ENCODE results near the gene IMPG2.
A peak's percentile ranks its signal among the peaks of the same experiment; 100 is the strongest.

IMPG2 gene

DNA sequence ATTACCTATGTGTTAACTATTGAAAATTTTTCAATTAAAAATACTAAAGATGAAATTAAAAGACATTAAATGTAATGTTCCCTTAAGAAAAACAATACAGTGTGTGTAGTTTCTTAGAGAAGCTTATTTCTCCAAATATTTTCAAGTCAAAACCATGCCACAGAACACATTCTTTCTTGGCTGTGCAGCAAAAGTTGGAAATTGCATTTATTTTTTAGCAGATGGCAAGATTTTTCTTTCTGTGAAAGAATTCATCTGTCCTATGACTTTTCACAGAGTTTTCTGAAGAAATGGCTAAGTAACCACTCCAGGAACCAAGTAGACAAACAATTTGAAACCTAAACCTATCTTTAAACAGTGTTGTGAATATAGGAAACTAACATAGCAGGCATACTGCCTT is 47.2 kb downstream of the IMPG2 start:
- DNase-seq, result no peak

DNA sequence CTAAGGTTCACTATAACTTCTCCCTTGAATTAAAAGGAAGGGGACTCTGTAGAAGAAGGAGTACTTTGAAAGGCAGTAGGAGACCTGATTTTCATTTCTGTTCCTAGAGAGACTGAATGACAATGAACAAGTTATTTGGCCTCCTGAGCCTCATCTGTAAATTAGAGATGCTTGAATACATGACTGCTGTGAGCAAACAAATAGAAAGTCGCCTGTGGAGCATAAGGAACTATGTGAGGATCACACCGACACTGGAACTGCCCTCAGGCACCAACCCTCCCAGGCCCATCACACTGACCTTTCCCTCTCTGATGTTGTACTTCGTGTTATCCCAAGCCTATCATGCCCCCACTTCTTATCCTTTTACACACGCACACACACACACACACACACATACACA is 48.6 kb downstream of the IMPG2 start:
- no peak for DNase-seq

DNA sequence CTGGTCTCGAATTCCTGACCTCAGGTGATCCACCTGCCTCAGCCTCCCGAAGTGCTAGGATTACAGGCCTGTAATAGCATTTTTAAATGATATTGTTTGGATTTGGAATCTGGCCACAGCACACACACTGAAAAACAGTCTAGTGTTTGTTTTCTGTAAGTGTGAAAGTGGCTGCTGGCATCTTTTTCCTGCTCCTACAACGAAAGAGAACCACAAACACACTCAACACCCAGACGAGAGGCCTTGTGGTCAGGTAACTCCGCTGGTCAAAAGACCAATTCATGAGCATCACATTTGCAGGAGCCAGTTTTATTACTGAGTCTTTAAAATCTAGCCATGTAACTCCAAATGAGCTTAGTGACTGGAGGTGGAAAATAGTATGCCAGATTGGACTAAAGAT is 50.2 kb downstream of the IMPG2 start:
- DNase-seq, result no peak

DNA sequence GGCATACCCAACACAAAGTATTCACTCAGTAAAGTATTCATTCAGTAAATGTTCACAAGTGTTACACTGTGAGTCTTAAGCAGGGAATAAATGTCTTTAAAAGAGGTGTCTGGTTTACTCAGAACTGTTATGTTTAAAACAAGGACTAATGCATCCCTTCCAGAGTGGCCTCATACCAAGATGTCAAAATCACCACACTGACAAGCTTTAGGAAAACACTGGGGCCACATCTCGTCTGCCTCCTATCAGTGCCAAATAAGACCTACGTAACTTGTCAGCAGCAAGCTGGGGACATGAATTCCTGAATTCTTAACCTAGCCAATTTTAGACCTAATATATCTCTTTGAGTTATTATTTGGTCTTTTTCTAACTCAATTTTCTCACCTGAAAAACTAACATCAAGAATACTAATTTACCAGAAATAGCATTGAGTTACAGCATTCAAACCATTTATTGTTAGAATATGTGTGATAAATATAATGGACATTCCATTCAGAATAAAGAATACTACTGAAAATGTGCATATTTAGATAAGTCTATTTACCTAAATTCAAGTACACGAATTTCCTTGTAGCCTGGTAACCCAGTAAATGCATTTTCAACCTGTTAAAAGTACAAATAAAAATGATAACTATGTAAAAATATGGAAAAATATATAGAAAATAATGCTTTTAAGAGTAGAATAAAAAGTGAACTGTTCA is 51.3 kb downstream of the IMPG2 start:
- no peak for DNase-seq

DNA sequence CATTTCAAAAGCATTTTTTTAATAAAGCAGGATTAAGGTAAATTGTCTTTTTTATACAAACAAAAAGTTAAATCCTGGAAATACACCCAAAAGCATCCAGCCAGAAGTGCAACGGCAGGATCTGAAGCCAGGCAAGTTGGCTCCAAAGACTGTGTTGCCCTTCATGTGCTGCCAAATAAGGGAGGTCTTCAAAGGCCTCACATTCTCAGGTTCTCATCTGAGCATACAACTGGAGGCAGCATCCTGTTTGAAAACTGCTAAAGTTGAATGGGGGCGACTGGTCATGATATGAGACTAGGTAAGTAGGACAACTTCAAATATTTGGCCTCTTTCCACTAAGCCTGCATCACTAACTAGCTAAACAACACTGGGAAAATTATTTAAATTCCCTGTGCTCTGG is 52.2 kb downstream of the IMPG2 start:
- DNase-seq, result no peak

DNA sequence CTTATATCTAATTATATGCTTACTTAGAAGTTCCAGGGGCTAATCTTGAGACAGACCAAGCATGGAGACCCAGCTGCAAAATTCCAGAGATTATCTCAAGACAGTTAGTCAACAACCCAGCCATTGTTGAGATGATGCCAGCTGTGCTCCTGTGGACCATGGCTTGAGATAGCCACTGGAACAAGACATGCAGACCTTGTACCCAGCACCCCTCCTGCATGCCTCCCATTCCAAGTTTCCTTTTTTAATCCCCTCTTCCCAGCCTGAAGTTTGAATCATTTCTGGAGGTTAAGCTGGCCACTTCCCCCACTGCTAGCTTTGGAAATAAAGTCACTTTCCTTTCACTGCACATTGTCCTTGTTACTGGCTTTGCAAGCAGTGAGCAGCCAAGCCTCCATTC is 53.8 kb downstream of the IMPG2 start:
- no peak for DNase-seq

DNA sequence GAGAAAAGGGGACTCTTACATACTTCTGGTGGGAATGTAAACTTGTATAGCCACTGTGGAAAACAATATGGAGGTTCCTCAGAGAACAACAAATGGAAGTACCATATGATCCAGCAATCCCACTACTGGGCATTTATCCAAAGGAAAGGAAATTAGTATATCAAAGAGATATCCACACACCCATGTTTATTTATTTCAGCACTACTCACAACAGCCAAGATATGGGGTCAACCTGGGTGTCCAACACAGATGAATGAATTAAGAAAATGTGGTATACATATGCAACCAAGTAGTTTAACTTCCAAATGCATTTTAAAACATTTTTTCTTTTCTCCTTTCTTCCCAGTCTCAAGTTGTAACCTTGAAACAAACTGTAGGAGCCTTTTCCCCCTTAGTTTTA is 54.3 kb downstream of the IMPG2 start:
- no peak for DNase-seq

DNA sequence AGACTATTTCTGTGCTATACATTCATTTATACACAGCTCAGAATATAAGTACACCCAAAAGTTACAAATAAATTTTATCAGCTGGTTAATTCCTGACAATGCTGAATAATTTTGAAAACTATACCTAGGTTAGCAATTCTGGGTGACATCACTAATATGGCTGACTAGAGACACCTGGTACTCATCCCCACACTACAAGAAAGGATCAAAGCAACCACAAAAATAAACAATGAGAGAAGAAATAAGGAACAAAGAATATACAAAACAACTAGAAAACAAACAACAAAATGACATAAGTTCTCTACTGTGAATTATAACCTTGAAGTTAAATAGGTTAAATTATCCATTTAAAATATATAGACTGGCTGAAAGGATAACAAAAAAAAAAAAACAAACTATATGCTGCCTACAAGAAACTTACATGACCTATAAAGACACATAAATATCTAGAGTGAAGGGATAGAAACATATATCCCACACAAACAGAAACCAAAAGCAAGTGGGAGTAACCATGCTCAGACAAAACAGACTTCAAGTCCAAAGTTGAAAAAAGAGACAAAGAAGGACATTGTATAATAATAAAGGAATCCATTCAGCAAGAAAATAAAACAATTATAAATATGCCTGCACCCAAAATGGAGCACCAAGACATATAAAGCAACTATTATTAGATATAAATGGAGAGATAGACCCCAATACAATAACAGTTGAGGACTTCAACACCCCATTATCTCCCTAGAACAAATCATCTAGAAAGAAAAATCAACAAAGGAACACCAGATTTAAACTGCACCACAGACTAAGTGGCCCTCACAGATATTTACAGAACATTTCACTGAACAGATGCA is 57.8 kb downstream of the IMPG2 start:
- DNase-seq, result peak; percentile 18

DNA sequence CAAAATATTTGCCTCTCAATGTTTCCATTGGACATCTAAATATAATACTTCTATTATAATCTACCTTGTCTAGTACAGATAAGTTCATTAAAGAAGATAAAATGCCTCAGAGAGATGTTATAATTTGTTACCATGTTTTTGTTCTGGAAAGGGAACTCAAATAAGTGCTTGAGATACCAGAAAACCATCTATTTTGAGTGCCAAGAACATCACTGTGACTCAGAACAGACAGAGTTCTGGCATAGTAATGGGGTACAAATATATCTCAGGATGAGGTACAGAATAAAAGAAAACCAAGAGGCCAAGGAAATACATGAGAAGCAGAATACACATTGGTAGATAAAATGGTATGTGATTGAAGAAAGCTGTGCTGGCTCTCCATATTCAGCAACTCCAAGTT is 58.9 kb downstream of the IMPG2 start:
- DNase-seq, result no peak

DNA sequence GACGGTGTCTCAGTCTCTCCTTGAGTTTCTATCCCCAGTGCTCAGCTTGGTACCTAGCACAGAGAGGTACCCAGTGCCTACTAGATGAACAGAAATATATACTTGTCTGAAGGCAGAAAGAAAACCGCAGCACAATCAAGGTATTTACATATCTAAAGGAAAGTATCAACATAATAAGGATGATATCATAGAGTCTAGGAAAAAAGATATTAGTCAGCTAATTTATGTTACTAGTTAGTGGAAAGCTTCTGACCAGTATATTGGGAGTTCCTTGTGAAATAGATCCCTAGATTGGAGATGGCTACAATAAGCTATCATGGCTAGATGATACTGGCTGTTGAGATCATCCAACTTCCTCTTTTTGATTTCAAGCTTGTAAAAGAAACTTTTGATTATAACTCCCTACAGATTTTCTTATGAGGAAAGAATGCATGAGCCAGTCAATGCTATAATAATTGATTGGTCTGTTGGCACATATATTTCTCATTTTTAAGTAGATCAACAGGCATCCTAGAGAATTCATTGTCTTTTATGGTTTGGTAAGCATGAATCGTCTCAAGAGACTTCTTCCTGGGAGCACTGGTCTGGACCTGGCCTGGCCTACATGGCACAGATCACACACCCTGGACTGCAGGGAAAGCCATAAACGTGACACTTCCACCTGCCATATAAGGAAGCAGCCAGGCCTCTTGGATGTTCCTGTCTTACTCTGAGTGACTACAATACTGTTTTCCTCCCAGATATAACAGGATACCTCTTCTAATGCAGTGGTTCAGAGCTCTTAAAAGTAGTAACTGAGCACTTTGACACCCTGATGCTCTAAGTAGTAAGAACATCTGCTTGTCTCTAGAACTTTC is 60.7 kb downstream of the IMPG2 start:
- DNase-seq, result no peak

DNA sequence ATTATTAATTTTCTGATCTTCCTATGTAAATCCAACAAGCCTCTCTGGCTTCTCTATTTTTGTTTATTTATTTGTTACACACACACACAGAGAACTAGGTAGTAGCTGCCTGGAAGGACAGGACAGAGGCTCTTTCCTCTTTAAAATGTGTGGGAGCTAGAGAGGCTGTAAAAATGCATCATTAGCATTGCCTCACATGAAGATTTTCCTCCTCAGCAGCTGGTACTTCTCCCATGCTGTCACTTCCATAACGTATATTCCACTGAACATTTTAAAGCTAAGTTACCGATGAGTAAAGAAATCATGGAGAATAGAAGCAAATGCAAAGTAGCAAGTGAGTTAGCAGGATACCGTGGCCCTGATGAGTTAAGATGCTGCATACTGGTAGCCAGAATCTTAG is 63.9 kb downstream of the IMPG2 start:
- no peak for DNase-seq

DNA sequence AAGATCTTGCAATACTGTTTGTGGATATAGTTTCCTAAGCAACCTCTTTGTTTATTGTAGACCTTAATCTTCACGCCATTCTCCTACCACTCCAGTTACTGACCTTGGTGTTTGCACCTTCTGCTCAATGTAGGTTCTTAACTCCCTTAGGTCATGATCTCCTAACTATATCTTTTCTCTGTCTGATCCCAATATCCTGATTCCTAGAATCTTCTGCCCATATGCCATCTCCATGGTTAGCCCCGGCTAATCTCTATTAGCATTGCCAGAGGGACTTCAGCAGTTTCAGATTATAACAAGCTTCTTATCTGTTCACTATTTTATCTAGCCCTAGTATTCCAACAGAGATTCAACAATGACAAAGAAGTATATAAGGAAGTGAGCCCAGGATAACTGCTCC is 64.9 kb downstream of the IMPG2 start:
- DNase-seq, result no peak

DNA sequence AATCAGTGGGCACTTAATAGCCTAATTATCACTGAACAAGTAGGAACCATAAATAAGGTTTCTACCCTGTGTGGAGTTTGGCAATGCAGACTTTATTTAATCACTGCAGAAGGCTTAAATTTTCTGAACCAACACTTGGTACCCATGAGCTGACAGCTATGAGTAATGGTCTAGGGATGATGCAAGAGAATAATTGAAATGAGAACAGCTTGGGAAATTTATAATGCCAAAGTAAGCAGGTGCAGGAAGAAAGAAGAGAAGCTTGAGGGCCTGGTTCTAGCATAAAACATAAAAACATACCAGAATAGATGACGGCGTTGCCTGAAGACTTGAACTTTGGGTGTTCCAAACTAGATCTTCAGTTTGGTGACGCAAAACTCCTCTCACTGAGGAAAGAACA is 67.0 kb downstream of the IMPG2 start:
- DNase-seq, result no peak

DNA sequence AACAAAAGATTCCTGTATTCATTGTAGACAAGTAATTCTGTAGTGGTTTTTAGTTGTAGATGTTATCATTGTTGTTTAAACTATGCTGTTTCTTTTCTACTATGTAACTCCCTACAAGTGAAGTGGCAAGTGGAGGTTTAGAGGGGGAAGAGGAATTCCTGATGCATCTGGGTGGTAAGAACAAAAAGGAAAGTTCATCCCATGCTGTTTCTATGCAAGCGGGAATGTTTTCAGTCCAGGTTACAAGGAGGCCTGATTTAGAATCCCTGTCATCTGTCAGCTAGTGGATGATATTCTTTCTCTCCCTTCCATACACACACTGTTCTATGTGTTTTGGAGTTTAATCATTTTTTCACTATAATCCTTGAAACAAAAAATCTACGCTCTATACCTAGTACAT is 67.4 kb downstream of the IMPG2 start:
- no peak for DNase-seq

DNA sequence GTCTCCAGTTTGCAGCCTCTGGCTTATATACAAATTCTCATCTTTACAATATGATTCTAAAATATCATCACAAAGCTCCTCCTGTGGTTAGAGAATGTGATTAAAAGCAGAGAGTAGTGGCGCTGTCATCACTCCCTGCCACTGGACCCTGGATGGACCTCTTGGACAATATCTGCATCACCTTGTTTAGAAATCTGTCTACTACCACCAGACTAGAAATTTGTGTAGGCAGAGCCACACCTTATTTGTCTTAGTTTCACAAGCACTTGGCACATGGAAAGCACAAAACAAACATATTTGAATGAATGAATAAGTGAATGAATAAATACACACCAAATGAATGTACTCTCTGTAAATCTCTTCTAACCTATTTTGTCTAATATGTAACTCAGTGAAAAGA is 68.1 kb downstream of the IMPG2 start:
- DNase-seq, result no peak

DNA sequence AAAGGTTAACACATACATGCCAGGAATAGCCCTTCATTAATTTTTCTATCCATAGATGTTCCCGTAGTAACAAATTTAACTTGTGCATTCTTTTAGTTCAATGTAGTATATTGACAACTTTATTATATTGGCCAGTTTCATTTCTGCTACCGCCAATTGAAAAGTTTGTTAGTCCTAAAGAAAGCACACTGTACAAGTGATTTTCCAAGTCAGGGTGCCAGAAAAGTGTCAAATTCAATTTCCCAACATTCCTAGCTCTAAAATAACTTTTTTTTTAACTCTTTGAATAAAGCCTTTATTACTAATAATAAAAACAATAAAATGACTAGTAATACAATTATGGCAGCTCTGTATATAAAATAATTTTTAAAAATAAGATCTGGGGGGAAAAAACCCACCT is 68.9 kb downstream of the IMPG2 start:
- no peak for DNase-seq

DNA sequence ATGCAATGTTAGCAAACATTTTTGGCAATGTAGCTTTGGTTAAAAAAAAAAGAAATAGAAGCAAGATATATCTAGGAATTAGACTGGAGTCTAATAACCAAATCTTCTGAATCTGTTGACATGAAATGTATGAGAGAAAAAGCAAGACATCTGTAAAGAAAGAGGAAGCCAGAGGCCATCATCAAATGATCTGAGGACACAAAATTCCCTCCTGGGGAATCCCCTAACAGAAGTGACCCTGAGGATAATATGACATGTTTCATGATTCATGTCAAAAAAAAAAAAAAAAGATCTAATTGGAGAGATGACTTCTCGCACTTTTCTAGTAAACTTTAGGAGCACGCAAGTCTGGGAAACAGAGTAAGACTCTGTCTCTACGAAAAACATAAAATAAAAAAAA is 70.9 kb downstream of the IMPG2 start:
- DNase-seq, result no peak

DNA sequence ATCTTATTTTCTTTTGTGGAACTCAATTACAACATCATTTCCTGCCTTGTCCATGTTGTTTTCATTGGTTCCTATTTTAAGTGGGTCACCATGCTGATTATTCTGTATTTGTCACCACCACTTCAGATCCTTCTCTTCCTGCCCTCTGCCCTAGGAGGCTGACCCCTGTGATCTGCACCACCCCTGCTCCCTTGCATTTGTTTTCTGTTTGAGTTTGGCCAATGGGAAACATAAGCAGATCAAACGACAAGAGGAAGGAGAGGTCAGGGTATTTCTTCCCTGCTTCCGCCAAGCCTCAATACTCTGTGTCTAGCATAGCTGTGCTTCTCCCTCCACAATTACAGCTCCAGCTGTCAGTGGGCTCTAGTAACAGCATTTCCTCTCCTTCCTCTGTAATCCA is 71.6 kb downstream of the IMPG2 start:
- no peak for DNase-seq

DNA sequence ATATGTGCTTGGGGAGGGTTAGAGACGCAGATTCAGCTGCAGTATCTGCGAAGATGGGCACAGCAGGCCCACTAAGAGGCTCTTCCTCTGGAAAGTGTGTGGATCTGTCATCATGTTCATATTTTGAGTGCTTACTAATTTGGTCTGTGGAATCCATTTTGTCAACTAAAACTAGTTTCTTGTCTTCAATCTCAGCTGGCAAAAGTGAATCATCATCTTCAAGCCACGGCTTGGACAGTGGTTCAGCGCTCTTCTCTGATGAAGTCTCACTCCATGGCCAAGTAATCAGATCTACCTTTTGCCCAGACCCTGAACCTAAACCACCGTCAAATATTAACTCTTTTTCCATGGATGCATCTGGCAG is 76.2 kb downstream of the IMPG2 start:
- no peak for DNase-seq

DNA sequence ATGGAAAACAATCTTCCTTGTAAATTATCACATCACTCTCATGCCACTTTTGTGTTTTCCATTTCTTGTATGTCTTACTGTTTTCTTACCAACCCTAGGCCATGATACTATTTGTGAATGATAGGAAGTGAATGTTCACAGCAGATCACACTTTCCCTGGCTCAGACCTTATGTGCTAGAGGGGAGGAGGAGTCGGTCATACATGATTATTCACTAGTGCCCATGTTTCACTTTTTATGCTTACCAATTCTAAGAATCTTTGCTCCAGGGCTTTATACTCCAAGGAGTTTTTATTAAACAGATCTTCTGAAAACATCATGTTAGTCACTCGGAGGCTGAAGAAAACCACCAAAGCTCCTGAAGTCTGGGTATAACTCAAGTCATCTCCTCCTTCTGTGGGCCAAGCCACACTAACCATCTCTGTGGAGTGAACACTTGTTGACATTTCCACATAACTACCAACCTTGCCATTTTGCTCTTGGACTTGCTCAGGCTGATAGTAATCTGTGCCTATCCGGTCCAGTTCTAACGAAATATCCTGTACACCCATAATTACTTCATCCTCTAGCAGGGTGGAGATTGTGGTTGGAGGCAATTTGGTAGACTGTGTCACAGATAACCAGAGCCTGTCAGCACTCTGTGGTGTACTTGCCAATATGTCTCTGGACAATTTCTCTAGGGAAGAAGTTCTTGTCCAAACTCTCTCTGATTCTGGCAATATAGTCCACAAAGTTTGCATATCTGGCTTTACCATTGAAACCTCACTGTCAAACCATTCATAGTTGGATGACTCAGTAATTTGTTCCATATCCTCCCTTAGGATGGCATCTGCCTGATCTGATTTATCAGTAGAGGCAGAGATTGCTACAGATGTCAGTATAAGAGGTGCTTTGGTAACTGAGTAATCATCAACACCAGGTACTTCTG is 76.8 kb downstream of the IMPG2 start:
- DNase-seq, result no peak

DNA sequence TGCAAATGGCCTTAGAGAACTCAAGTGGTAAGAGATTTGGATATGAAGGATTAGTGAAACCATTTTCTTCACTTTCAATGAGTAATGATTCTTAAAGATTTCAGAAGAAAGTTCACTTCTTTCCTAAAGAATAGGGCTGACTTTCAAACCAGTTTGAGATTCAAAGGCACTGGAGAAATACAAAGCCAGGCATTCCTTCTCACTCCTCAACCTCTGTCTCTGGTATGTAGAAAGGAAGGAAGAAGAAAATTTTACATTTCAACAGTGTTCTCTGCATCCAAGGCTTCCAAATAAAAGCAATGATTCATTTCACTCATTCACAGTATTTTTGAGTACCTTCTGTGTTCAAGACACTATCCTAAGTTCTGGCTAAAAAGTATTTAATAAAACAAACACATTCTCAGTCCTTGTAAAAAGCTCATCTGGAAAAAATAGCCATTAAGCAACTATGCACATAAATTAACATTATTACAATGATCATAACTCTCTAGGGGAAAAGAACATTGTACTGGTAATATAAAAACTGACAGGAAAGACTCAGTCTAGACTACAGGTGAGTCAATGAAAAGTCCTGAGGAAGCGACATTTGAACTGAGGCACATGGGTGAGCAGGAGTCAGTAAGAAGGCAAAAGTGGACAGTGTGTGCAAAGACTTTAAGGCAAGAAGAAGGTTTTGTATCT is 79.5 kb downstream of the IMPG2 start:
- DNase-seq, result no peak

DNA sequence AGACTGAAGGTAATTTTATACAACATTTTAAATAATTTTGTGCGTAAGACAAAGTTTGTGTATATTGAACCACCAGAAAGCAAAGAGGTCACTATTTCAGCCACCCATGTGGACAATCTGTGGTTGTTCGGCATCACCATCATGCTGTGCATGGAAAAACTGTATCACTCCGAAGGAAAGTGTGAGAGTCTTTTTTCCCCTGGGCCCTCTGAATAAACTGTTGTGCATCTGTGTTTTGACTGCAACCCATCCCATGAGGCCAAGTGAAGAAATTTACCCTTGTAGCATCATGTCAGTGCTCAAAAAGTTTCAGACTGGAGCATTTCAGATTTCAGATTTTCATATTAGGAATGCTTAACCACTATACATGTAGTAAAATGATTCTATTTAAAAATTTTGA is 85.3 kb downstream of the IMPG2 start:
- no peak for DNase-seq

Data from midbrain (tissue), 1 donor.